NB4 (cell line): ENCODE data around the gene GPATCH8.

Source experiments
- CTCF ChIP-seq: IDR thresholded peaks from one replicate; pipeline ENCODE4 v1.5.1; 2012; ENCODE audit warnings: low read depth, low read length
- MAX ChIP-seq: IDR thresholded peaks from 2 replicates; pipeline ENCODE4 v1.6.1; 2011; ENCODE audit warnings: low read depth, low read length
- MYC ChIP-seq: IDR thresholded peaks from 2 replicates; pipeline ENCODE4 v1.6.1; 2011; ENCODE audit warnings: low read depth, low read length
- POLR2A ChIP-seq: IDR thresholded peaks from 2 replicates; pipeline ENCODE4 v1.6.1; 2011; ENCODE audit warnings: mild to moderate bottlenecking; ENCODE audit not compliant: insufficient read length; ENCODE audit errors: extremely low read depth

GRCh38 chr17:44416558-44417289 lies 86.5 kb downstream of the GPATCH8 start:
- TF ChIP-seq CTCF = no peak
- no peak for TF ChIP-seq POLR2A
- no peak for TF ChIP-seq MAX
- no peak for TF ChIP-seq MYC
